ENCODE results near the gene AQP6. TPM values are rescaled to one million over a fixed set of nuclear protein-coding genes. Genes with fewer than 3 reads are reported as not detected.
A peak's percentile ranks its signal among the peaks of the same experiment; 100 is the strongest.

AQP6 gene
- total and polyA plus RNA-seq, 2 donors (not counting 3 experiments of a cell fraction or from before 2014, with no cell fraction given): 0.04 TPM; not detected in 1

GRCh38 chr12:49959685-49960473, 12.9 kb upstream of the AQP6 start:
- no peaks in the 10 kb centered on the region for H3K79me2 ChIP-seq (ENCODE audit: control insufficient read depth, insufficient read depth, low read length)
- peak overlapping the region; percentile 19 for H2AFZ ChIP-seq (ENCODE audit: low read depth, low read length)
- no peaks in the 10 kb centered on the region for H3K36me3 ChIP-seq (ENCODE audit: control insufficient read depth in 2 of 2, extremely low read depth in 1 of 2, insufficient read depth in 2 of 2, low read length in 2 of 2)
- H3K9ac ChIP-seq (replicated peaks; ENCODE audit: extremely low read depth, insufficient read depth, low read length): peak overlapping the region; percentile 12
- intact Hi-C loops (cut with micrococcal nuclease) (loop anchor here (1.0 kb wide), 2 partner anchors 15 to 91 kb away; no protein-coding TSS in a partner anchor), dilution Hi-C loops (cut with MboI; ENCODE audit: extremely low pct_ligation_motif_present, low sequenced_read_pairs) (loop anchor here (25.0 kb wide), 1 partner anchor 102 kb away; the partner anchor contains the start of gene ASIC1)
- H3K9me3 ChIP-seq (replicated peaks; ENCODE audit: control insufficient read depth, insufficient read depth, low read length): no peaks in the 10 kb centered on the region
- peak overlapping the region; percentile 69 for H3K27ac ChIP-seq (ENCODE audit: insufficient read depth, low read depth, low read length)
- H3K4me1 ChIP-seq (ENCODE audit: control insufficient read depth, extremely low read depth, insufficient read depth, low read length): peaks cover 30% of the 10 kb centered on the region
- POLR2A ChIA-PET: interaction anchor here (2.5 kb wide), 1 partner anchor 90 kb away, joined by 11 read pairs; no protein-coding TSS in a partner anchor
- TF ChIP-seq GATA2 (IDR thresholded peaks at IDR 0.05; ENCODE audit: insufficient read depth, insufficient read length, low read depth, low read length): peak; percentile 23
- no peak for TF ChIP-seq MYC (IDR thresholded peaks at IDR 0.05; ENCODE audit: low read depth, low read length)
- TF ChIP-seq EZH2 (IDR thresholded peaks at IDR 0.05; ENCODE audit: borderline replicate concordance, low read depth, low read length, severe bottlenecking): no peak
- TF ChIP-seq JUN (IDR thresholded peaks at IDR 0.05; ENCODE audit: borderline replicate concordance, insufficient read depth, insufficient read length, low read depth): no peak
- no peak for TF ChIP-seq FOS (IDR thresholded peaks at IDR 0.05; ENCODE audit: borderline replicate concordance, insufficient read depth, low read length)
- no peak for TF ChIP-seq MAX (IDR thresholded peaks at IDR 0.05; ENCODE audit: insufficient read depth, insufficient read length)
- TF ChIP-seq POLR2A (IDR thresholded peaks at IDR 0.05; ENCODE audit: low read depth, low read length): peak; percentile 34
- peak; percentile 89 for TF ChIP-seq POLR2AphosphoS5 (IDR thresholded peaks at IDR 0.05; ENCODE audit: insufficient read depth, low read depth, low read length)
- TF ChIP-seq CTCF (IDR thresholded peaks at IDR 0.05; ENCODE audit: extremely low read depth in 1 of 2, insufficient read depth in 1 of 2, low read depth in 1 of 2, low read length in 2 of 2): no peak
- FAIRE-seq: peak; percentile 100
- no peaks in the 10 kb centered on the region for H3K9me1 ChIP-seq (replicated peaks; ENCODE audit: control insufficient read depth, extremely low read depth, insufficient read depth, low read length)
- BruUV-seq (replicated peaks): no TSS peak
- H3K4me2 ChIP-seq (ENCODE audit: insufficient read depth, low read length): peak overlapping the region; percentile 49
- no peaks in the 10 kb centered on the region for H3K27me3 ChIP-seq (ENCODE audit: control insufficient read depth in 2 of 2, insufficient read depth in 2 of 2, low read length in 2 of 2)
- no peaks in the 10 kb centered on the region for H4K20me1 ChIP-seq (replicated peaks; ENCODE audit: control insufficient read depth, extremely low read depth, insufficient read depth, low read length)
- DNase-seq (ENCODE audit: low read depth, low spot score): peak; percentile 88
- no peak overlapping the region for H3K4me3 ChIP-seq (replicated peaks in 1 of 3; ENCODE audit: insufficient read depth in 1 of 3, low read depth in 1 of 3, low read length in 3 of 3)
- CTCF ChIA-PET: interaction anchor here (0.7 to 4.3 kb wide), 11 partner anchors 8 to 128 kb away, joined by 3 to 61 read pairs (median 3); no protein-coding TSS in a partner anchor

Data from endothelial cell of umbilical vein (primary cell).